ENCODE results near the gene B4GALT4.

DNA sequence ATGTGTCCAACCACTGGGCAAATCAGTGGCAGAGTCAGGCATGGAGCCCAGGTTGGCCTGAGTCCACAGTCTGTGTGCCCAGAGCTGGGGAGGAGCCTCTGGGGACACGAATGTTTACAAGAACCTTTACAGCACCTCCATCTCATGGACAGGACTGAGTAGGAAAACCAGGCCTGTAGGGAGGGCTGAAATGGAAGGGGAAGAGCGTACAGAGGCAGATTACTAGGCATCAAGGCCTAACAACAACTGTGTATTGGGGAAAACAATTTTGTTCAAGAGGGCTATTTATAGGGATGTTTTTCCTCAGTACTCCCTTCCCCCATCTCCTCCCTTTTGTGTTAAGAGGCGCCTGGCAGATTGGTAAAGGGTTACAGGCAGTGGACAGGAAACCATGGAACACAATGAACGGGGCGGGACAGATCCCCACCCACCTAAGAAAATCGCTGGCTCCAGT, 38.5 kb upstream of the B4GALT4 start:
- TF ChIP-seq CTCF (IDR thresholded peaks at IDR 0.05): no peak
- no peak for TF ChIP-seq POLR2A (IDR thresholded peaks at IDR 0.05)
- peak in 1 of 2 donors; percentile 70 for TF ChIP-seq EP300 (IDR thresholded peaks at IDR 0.05)

Measured in tibial nerve (tissue), 4 donors.